AG08396 (cell line): Measurements from ENCODE around the gene RHOD.
A peak's percentile ranks its signal among the peaks of the same experiment; 100 is the strongest.

Experiments
- DNase-seq: peaks from one replicate; pipeline ENCODE4 v3.0.0; 2012; ENCODE audit warnings: low spot score, mixed read lengths

The RHOD gene, protein sequence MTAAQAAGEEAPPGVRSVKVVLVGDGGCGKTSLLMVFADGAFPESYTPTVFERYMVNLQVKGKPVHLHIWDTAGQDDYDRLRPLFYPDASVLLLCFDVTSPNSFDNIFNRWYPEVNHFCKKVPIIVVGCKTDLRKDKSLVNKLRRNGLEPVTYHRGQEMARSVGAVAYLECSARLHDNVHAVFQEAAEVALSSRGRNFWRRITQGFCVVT

DNA sequence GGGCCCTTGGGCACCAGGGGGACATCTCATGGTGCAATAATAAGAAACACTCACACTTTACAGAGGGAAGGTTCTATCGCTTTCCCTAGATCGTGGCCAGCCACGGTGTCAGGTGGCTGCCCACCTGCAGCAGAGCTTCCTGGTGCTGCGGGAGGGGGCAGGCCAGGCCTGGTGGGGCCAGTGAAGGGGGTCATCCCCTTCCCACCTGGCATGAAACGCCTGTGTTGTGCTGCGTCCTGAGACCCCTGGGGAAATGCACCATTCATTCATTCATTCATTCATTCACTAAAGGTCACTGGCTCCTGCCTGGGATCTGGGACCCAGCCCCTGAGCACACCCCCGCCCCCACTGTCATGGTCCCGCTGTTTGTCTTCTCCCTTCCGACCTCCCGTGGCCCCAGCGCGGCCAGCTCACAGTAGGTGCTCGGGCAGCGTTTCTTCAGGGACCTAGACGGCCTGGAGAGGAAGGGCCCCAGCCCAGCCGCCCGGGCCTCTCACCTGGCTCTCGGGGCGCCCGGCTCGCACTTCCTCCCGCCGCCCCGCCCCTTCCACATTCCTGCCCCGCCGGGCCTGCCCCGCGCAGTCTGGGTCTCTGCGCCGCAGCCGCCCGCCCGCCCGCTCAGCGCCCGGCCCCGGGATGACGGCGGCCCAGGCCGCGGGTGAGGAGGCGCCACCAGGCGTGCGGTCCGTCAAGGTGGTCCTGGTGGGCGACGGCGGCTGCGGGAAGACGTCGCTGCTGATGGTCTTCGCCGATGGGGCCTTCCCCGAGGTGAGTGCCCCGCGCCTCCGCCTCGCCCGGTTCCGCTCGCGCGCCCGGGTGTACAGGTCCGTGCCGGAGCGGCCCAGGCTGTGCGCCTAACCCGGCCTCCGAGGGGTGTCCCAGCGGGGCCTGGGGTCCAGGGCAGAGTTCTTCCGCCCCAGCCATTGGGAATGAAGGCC is at the start of gene RHOD:
TSS of gene RHOD (plus strand) at position 581 of the 938 bp plus-strand sequence. CDS start at position 637, 56 bp downstream.
- peak; percentile 72 for DNase-seq

DNA sequence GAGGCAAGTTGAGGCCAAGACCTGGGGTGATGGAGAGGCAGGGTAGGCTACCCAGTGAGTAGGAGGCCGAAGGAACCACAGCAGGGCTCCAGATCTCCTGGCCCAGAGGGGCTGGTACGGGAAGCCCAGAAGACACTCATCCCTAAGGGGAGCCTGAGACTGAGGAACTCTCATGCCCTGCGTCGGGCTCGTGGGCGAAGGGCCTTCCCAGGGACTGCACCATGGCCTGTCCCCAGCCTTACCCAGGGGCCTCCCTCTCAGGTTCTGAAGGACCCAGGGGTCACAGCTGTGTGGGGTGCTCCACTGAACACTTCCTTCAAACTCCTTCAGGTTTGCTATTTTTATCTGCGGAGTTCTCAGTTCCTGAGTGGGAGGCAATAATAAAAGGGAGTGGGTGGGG is 49.5 kb upstream of the RHOD start:
- DNase-seq = no peak

DNA sequence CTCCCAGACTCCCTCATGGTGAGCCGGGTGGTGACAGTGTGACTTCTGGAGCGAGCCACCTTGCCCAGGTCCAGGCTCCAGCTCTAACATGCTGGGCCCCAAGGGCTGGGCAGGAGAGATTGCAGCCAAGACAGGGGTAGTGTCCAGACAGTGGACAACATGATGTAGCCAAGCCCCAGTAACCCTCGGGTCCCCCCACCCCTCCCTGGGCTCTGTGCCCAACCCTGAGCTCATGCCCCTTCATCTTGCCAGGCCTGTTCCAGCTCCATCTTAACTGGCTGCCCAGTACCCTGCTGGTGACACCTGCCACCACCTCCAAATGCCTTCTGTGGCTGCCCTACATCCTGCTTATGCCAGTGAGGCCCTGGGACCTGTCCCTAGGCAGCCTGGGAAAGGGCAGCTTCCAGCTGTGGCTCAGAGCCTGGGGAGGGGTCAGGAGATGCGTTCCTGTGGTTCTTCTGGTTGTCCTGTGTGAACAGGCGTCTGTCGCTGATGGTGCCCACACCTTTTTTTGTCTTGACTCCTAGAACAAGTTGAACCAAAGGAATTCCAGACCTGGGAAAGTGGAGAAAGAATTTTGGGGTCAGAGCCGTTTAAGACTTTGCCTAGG is 46.2 kb upstream of the RHOD start:
- DNase-seq = no peak

DNA sequence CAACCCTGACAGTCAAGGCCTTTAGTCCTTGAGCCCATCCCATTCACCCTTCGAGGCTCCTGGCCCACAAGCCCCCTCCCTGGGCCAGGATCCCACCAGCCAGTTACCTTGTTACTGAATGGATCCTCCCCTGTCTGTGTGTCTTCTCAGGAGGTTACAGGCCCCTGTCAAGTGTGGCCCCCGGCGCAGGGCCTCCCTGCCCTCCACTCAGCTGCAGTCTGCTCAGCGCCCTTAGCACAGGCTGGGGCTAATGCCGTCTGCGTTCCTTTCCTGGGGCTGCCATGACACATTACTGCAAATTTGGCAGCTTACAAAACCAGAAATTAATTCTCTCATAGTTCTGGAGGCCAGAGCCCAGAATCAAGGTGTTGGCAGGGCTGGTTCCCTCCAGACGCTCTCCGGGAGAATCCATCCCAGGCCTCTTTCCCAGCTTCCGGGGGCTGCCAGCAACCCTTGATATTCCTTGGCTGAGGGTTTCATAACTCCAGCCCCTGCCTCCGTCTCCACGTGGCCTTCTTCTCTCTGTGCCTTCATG is 43.1 kb upstream of the RHOD start:
- no peak for DNase-seq

- DNase-seq = no peak
Measured at GRCh38 chr11:67014343-67014742, 42.3 kb upstream of the RHOD start.

DNA sequence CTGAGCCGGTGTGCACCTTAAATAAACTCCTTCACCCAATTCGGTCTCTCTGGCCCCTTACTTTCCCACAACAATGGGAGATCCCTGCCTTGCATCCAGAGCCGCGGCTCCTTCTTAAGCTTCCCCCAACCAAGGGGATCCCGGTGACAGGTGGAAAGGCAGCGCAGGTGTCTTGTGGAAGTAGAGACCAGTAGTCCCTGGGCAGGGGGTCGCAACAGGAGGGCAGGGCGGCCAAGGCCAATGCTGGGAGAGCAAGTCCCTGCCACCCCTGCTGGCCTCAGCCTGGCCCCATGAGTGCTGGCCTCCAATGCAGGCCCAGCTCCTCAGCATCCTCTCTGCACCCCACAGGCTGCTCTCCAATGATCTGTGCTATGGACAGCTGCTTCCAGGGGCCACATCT is 41.6 kb upstream of the RHOD start:
- no peak for DNase-seq

DNA sequence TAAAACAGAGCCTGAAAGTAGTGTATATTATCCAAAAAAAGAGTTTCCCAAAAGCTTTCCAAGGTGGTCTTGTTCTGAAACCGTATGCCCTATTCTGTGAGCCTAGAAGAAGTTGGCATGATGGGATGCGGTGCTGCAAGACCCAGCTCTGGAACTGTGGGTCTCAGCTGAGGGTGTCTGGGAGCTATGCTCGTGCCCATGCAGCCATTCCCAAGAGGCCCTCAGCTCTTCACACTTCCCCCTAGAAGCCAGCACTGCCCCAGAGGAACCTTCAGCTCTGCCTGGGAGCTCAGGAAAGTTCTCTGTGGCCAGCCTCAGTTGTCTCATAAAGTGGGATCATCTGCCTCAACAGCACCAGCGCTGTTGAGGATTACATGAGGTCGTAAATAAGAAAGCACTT is 40.1 kb upstream of the RHOD start:
- DNase-seq = no peak

- no peak for DNase-seq
Measured at GRCh38 chr11:67020949-67021348, 35.7 kb upstream of the RHOD start.

DNA sequence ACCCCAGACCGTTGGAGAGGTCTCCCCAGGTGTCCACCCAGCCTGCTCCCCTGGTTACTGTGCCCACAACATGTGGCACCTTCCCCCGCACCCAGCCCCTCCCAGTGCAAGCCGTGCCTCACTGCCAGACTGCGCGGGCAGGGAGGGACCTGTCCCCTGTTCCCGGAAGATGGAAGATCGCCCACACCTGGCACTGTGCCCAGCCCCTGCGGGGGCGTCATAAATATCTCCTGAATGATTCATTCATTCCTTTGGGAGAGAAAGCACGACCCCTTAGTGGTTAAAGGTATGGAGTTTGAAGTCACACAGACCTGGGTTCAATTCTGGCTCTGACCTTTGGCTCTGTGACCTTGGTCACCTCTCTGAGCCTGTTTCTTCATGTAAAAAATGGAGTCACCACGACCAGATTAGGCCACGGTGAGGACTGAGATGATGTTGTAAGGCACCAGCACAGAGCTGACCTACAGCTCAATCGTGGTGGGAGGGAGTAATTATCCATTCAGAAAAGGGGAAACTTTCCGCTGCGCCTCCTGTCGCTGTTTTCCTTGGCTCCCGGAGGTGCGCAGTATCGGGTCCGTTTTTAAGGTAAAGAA is 34.2 kb upstream of the RHOD start:
- DNase-seq = peak; percentile 31

GRCh38 chr11:67022961-67023956 is 33.4 kb upstream of the RHOD start, which contains the start of gene SYT12:
Gene SYT12 (plus strand): TSS chr11:67023134. CDS start chr11:67030145, 7,011 bp downstream.
- peak; percentile 39 for DNase-seq

DNA sequence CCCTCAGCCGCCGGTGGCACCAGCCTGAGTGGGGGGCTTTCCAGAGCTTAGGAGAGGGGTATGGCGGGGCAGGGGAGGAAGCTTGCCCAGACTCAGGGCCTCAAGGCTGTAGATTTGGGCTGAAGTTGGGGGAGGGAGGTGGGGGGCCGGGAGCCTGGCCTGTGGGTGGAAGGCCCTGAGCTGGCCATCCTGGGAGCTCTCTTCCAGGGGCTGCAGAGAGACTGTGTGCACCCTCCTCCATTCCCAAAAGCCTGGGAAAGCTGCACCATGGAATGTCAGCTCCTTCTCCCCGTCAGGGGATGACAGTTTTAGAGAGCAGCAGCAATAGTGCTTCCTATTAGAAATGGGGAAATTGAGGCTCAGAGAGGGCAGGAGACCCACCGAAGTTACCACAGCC is 32.7 kb upstream of the RHOD start:
- no peak for DNase-seq

GRCh38 chr11:67024410-67024809 is 32.2 kb upstream of the RHOD start:
- DNase-seq = no peak

- DNase-seq = no peak
Measured at GRCh38 chr11:67024966-67025365, 31.7 kb upstream of the RHOD start.

DNA sequence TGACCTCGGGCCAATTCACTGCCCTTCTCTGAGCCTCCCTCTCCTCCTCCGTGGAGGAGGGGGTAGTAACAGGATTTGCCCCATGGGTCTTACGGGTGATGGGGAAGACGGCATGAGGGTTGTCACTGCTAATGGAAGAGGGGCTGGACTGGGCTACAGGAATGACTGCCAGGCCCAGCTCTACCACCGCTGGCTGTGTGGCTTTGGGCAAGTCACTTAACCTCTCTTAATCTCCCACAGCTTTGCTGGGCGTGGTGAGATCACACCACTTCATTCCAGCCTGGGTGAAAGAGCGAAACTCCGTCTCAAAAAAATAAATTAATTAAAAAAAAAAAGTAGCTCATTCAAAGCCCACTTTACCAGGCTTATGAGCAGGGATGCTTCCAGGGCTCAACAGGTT is 30.9 kb upstream of the RHOD start:
- DNase-seq = no peak

DNA sequence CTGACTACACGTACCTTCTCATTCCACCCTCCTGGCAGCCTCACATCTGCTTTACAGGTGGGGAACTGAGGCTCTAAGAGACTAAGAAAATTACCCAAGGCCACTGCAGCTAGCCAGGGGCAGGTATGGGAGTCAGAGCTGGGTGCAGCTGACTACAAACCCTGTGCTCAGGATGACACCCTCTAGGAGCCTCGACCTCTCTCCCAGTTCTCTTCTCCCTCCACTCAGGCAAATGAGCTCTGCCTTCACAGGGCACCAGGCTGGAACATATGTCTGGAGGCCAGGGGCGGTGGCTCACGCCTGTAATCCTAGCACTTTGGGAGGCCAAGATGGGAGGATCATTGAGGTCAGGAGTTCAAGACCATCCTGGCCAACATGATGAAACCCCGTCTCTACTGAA is 29.7 kb upstream of the RHOD start:
- no peak for DNase-seq

- no peak for DNase-seq
Measured at GRCh38 chr11:67027483-67027930, 29.1 kb upstream of the RHOD start.

- DNase-seq = no peak
Measured at GRCh38 chr11:67027943-67028542, 28.6 kb upstream of the RHOD start.

DNA sequence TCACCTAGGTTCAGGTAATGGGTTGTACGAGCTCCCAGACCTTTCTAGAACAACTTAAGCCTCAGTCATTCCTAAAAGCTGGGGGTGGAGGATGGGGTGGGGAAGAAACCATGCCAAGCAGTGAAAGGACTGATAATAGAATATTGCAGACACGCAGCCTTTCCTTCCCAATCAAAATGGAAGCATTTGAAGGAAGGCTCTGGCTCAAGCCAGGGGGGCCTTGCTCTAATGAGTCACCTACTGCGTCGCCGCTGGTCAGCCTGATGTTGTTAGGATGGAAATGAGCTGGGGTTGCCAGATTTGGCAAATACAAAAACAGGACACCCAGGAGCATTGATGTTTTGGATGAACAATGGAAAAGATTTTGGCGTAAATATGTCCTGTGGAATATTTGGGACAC is 27.5 kb upstream of the RHOD start:
- DNase-seq = no peak

- no peak for DNase-seq
Measured at GRCh38 chr11:67030976-67031375, 25.7 kb upstream of the RHOD start.

- DNase-seq = no peak
Measured at GRCh38 chr11:67031791-67032561, 24.7 kb upstream of the RHOD start.
